ENCODE measurements around the gene HCN3. TPM values are rescaled to one million over a fixed set of nuclear protein-coding genes. Genes with fewer than 3 reads are reported as not detected.

HCN3 gene
- total RNA-seq, 1 experiment from 2014 or later, result 7.3 TPM

DNA sequence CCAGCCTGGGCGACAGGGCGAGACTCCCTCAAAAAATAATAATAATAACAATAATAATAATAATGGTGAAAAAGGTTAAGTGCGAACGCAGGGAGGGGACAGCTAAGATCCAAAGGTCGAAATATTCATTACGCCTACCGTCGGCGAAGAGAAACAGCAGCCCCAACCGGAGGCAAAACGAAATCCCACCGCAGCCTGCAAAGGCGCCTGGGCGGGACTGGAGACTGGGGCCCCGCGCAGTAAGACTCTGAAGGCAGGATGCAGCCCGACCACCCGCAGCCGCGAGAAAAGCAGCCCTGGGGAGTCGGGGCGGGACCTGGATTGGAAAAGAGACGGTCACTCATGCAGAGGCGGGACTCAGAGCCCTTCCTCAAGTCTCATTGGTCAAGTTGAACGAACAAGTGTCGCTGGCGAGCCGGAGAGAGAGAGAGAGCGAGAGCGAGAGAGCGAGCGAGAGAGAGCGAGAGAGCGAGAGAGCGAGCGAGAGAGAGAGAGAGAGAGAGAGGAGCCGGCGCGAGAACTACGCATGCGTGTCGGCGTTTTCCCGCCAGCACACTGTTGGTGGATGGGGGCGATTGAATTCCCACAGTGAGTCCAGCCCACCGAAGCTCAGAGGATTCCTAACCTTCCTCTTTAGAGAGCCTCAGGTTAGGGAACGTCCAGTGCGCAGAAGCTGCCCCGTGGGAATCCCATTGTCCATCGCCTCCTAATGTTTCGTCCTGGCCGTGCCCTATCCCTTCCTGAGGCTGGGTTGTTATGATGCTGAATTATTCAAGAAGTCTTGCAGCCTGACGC, 32.7 kb upstream of the HCN3 start:
- Mint-ChIP-seq H3K4me1 (peaks cover 28% of the 10 kb centered on the region), H3K27me3 (ENCODE audit: low read depth) (peaks cover 41% of the 10 kb centered on the region), H3K9me3 (no peaks in the 10 kb centered on the region), H3K27ac (peak overlapping the region; percentile 99), H3K4me3 (peak overlapping the region; percentile 78), H3K36me3 (peaks cover 14% of the 10 kb centered on the region)
- ChIA-PET CTCF (interaction anchor here (0.6 to 1.8 kb wide), 9 partner anchors 29 to 260 kb away, joined by 3 to 7 read pairs (median 3); partner anchors contain the start of gene CLK2), POLR2A (interaction anchor here (0.6 to 2.0 kb wide), 5 partner anchors 17 to 949 kb away, joined by 3 to 6 read pairs (median 5); partner anchors contain the start of genes CLK2 and FDPS)
- peak; percentile 93 for ATAC-seq
- peak; percentile 96 for DNase-seq (ENCODE audit: low spot score)
- peak; percentile 48; the same call in 1 of the 2 replicates for TF ChIP-seq SMAD3 (CRISPR knock-in tag; IDR thresholded peaks at IDR 0.05; ENCODE audit: borderline replicate concordance)
- no peak for TF ChIP-seq MXD4 (CRISPR knock-in tag; IDR thresholded peaks at IDR 0.05; ENCODE audit: borderline replicate concordance)
- TF ChIP-seq CREM (CRISPR knock-in tag; IDR thresholded peaks at IDR 0.05), result peak; percentile 68
- TF ChIP-seq, protein P1, sequence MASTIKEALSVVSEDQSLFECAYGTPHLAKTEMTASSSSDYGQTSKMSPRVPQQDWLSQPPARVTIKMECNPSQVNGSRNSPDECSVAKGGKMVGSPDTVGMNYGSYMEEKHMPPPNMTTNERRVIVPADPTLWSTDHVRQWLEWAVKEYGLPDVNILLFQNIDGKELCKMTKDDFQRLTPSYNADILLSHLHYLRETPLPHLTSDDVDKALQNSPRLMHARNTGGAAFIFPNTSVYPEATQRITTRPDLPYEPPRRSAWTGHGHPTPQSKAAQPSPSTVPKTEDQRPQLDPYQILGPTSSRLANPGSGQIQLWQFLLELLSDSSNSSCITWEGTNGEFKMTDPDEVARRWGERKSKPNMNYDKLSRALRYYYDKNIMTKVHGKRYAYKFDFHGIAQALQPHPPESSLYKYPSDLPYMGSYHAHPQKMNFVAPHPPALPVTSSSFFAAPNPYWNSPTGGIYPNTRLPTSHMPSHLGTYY (CRISPR knock-in tag; IDR thresholded peaks at IDR 0.05), result no peak
- no peak; the same call in 1 of the 2 replicates for TF ChIP-seq ZBTB21 (CRISPR knock-in tag; IDR thresholded peaks at IDR 0.05; ENCODE audit: borderline replicate concordance)
- peak; percentile 68; the same call in 1 of the 2 replicates for TF ChIP-seq FOXK1 (CRISPR knock-in tag; IDR thresholded peaks at IDR 0.05)
- TF ChIP-seq GTF2I (CRISPR knock-in tag; conservative IDR thresholded peaks at IDR 0.05), result no peak
- TF ChIP-seq NR2C2 (CRISPR knock-in tag; IDR thresholded peaks at IDR 0.05), result no peak
- TF ChIP-seq ZNF138 (CRISPR knock-in tag; conservative IDR thresholded peaks at IDR 0.05), result no peak
- TF ChIP-seq IRF2 (CRISPR knock-in tag; IDR thresholded peaks at IDR 0.05; ENCODE audit: borderline replicate concordance, low read depth), result no peak
- TF ChIP-seq ZNF671 (CRISPR knock-in tag; IDR thresholded peaks at IDR 0.05), result no peak
- TF ChIP-seq, protein P2, sequence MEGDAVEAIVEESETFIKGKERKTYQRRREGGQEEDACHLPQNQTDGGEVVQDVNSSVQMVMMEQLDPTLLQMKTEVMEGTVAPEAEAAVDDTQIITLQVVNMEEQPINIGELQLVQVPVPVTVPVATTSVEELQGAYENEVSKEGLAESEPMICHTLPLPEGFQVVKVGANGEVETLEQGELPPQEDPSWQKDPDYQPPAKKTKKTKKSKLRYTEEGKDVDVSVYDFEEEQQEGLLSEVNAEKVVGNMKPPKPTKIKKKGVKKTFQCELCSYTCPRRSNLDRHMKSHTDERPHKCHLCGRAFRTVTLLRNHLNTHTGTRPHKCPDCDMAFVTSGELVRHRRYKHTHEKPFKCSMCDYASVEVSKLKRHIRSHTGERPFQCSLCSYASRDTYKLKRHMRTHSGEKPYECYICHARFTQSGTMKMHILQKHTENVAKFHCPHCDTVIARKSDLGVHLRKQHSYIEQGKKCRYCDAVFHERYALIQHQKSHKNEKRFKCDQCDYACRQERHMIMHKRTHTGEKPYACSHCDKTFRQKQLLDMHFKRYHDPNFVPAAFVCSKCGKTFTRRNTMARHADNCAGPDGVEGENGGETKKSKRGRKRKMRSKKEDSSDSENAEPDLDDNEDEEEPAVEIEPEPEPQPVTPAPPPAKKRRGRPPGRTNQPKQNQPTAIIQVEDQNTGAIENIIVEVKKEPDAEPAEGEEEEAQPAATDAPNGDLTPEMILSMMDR (IDR thresholded peaks at IDR 0.05), result no peak
- TF ChIP-seq, protein P3, sequence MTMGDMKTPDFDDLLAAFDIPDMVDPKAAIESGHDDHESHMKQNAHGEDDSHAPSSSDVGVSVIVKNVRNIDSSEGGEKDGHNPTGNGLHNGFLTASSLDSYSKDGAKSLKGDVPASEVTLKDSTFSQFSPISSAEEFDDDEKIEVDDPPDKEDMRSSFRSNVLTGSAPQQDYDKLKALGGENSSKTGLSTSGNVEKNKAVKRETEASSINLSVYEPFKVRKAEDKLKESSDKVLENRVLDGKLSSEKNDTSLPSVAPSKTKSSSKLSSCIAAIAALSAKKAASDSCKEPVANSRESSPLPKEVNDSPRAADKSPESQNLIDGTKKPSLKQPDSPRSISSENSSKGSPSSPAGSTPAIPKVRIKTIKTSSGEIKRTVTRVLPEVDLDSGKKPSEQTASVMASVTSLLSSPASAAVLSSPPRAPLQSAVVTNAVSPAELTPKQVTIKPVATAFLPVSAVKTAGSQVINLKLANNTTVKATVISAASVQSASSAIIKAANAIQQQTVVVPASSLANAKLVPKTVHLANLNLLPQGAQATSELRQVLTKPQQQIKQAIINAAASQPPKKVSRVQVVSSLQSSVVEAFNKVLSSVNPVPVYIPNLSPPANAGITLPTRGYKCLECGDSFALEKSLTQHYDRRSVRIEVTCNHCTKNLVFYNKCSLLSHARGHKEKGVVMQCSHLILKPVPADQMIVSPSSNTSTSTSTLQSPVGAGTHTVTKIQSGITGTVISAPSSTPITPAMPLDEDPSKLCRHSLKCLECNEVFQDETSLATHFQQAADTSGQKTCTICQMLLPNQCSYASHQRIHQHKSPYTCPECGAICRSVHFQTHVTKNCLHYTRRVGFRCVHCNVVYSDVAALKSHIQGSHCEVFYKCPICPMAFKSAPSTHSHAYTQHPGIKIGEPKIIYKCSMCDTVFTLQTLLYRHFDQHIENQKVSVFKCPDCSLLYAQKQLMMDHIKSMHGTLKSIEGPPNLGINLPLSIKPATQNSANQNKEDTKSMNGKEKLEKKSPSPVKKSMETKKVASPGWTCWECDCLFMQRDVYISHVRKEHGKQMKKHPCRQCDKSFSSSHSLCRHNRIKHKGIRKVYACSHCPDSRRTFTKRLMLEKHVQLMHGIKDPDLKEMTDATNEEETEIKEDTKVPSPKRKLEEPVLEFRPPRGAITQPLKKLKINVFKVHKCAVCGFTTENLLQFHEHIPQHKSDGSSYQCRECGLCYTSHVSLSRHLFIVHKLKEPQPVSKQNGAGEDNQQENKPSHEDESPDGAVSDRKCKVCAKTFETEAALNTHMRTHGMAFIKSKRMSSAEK (CRISPR knock-in tag; IDR thresholded peaks at IDR 0.05; ENCODE audit: borderline replicate concordance), result no peak
- TF ChIP-seq, protein P4, sequence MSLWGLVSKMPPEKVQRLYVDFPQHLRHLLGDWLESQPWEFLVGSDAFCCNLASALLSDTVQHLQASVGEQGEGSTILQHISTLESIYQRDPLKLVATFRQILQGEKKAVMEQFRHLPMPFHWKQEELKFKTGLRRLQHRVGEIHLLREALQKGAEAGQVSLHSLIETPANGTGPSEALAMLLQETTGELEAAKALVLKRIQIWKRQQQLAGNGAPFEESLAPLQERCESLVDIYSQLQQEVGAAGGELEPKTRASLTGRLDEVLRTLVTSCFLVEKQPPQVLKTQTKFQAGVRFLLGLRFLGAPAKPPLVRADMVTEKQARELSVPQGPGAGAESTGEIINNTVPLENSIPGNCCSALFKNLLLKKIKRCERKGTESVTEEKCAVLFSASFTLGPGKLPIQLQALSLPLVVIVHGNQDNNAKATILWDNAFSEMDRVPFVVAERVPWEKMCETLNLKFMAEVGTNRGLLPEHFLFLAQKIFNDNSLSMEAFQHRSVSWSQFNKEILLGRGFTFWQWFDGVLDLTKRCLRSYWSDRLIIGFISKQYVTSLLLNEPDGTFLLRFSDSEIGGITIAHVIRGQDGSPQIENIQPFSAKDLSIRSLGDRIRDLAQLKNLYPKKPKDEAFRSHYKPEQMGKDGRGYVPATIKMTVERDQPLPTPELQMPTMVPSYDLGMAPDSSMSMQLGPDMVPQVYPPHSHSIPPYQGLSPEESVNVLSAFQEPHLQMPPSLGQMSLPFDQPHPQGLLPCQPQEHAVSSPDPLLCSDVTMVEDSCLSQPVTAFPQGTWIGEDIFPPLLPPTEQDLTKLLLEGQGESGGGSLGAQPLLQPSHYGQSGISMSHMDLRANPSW (CRISPR knock-in tag; conservative IDR thresholded peaks at IDR 0.05; ENCODE audit: low read depth), result no peak
- TF ChIP-seq, protein P5, sequence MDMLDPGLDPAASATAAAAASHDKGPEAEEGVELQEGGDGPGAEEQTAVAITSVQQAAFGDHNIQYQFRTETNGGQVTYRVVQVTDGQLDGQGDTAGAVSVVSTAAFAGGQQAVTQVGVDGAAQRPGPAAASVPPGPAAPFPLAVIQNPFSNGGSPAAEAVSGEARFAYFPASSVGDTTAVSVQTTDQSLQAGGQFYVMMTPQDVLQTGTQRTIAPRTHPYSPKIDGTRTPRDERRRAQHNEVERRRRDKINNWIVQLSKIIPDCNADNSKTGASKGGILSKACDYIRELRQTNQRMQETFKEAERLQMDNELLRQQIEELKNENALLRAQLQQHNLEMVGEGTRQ (CRISPR knock-in tag; IDR thresholded peaks at IDR 0.05), result peak; percentile 68
- no peak for TF ChIP-seq ZNF416 (CRISPR knock-in tag; IDR thresholded peaks at IDR 0.05)
- no peak for TF ChIP-seq RORB (CRISPR knock-in tag; IDR thresholded peaks at IDR 0.05)
- TF ChIP-seq ZNF121 (CRISPR knock-in tag; IDR thresholded peaks at IDR 0.05), result peak; percentile 95
- no peak for TF ChIP-seq NFATC4 (CRISPR knock-in tag; IDR thresholded peaks at IDR 0.05)
- TF ChIP-seq, protein P6, sequence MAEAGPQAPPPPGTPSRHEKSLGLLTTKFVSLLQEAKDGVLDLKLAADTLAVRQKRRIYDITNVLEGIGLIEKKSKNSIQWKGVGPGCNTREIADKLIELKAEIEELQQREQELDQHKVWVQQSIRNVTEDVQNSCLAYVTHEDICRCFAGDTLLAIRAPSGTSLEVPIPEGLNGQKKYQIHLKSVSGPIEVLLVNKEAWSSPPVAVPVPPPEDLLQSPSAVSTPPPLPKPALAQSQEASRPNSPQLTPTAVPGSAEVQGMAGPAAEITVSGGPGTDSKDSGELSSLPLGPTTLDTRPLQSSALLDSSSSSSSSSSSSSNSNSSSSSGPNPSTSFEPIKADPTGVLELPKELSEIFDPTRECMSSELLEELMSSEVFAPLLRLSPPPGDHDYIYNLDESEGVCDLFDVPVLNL (CRISPR knock-in tag; IDR thresholded peaks at IDR 0.05; ENCODE audit: borderline replicate concordance, low read depth), result peak; percentile 96
